Measurements from ENCODE around the gene BCL2L1.

The BCL2L1 gene

DNA sequence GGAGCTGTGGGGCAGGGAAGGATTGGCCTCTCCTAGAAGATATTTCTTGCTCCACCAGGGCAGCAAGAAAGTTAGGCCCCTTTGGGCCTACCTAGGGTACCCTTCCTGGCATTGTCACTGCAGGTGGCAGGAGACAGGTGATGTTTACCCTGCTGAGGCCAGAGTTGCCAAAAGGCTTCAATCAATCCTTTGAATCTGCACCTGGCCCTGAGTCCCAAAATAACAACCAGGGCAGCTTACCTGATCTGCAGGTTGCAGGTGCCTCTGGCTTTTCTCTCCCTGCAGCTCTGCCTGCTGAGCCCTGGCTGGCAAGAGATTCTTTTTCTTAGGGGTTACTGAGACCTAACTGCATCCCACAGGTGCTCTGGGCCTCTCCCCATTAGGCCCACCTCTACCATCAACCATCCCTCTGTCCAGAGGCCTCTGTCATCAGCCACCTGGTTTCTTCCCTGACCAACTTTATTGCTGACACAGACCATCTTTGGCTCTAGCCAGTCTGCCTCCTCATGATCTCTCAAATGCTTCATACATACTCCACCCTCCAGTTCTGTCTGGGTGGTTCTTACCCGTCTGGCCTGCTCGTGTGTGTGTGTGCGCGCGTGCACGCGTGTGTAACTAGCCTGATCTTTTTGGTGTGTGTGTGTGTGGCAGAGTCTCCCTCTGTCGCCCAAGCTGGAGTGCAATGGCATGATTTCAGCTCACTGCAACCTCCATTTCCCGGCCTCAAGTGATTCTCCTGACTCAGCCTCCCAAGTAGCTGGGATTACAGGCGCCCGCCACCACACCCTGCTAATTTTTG, 13.7 kb downstream of the BCL2L1 start:
- DNase-seq, result no peak

DNA sequence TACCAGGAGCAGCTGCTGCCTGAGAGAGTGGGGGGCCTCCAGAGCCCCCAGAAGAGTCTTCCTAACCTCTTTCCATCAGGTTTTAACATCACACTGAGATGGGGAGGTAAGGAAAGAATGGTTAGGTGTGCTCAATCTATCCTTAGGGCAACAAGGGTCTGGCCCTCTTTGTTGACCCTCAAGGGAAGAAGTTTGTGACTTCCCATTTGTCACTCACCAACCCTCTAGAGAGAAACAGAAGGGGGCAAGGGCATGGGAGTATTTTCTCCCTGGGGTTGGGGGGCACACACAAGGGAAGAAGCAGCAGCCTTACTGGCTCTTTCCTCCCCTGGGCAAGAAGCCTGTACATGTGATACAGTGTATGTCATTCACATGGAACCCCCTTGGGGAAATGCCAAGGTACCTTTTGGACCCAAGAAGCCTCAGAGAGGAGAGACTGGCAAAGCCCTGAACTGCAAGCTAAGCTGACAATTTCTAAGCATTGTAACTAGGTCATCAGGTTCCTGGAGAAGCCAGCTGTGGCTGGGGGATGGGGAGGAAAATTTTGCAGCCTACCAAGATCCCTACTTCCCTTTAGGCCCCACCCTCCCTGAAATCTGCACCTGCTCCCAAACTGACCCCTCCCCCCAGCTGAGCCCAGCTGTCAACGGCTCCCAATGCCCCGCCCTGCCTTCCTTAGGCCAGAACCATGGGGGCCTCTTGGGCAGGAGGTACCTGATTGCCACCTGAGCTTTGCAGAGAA, 14.5 kb downstream of the BCL2L1 start:
- peak; percentile 65 for DNase-seq

DNA sequence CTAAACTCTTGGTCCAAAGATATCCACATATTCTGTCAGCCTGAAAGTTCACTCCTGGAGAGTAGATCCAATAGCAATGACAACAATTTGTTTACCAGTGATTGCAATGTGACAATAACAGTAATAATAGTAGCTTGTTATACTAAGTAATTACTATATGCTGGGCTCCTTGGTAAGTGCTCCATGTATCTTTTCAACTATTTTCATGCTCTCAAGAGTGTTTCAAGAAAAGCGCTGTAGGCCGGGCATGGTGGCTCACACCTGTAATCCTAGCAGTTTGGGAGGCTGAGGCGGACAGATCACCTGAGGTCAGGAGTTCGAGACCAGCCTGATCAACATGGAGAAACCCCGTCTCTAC, 15.4 kb downstream of the BCL2L1 start:
- no peak for DNase-seq

DNA sequence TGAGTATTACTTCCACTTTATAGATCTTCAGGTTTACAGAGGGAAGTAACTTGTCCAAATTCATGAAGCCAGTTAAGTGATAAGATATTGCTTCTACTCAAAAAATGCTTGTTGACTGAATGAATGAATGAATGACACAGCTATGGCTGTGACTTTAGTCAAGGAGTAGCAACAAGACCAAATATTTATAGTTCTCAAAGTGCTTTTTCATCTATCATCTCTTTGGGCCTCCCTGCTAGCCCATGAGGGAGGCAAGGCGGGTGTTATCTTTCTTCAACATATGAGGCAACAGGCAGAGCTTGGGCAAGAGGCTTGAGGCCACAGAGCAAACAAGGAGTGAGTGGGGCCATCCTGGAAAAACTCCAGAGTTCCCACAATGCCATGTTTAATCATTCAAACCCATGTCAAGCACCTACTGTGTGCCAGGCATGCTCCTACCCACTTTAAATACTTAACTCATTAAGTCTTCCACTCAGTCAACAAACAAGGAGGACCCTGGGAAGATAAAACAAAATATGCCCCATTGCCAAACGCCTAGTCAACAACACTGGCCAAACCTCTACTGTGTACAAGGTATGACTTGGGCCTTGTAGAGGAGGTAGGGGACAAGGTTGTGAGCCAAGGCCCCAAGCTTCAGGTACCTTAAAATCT, 15.9 kb downstream of the BCL2L1 start:
- DNase-seq, result no peak

DNA sequence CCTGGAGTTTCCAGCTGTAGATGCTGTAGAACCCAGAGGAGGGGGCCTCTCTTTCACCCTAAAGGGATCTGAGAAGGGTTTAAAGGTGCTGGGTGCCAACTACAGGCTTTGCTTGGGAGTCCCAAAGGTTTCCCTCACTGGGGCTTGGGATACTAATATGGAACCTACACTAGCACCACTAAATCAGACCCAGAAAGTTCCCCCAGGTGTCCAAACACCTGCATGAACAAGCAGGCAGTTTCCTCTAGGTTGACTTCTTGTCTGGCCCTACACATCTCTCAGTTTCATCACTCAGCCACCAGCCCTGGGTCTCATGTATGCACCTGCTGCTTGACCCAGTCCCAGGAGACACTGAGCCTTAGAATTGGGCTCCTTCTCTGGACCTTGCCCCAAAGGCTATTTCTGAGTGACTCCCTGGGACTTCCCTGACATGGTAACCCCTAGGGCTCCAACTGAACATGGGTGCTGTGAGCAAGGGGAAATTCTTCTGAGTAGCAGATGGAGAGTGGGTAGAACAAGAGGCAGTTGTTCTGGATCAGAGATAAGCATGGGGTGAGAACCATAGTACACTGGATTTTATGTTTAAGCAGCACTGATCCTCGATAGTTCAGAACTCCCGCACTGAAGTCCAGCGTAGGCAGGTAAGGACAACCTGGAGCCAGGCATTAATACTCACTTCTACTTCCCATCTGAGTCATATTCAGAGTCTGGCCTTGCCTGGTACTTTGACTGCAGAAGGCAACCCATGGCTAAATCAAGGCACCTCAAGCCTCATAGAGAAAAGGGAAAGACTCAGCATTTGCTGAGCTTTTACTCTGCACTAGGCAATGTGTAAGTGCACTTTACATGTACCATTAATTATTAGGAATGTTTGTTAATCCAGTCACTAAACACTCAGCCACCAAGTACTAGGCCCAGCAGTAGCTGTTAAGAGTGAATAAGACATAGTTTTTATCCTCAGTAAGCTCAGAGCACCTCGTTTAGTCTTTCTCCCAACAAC, 16.8 kb downstream of the BCL2L1 start:
- DNase-seq, result no peak

DNA sequence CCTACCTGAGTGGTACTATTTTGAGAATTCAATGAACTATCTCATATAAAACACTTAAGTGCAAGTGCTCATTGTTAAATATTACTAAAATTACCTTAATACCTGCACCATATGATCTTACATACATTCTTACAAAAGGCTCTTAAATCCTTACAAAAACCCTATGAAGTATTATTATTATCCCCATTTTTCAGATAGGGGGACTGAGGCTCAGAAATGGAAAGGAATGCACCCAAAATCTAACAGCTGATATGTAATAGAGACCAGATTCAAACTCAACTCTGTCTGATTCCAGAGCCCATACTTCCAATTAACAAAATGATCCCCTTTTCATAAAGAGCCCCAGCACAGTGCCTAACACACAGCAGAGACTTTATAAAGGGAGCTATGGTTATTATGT, 17.5 kb downstream of the BCL2L1 start:
- no peak for DNase-seq

DNA sequence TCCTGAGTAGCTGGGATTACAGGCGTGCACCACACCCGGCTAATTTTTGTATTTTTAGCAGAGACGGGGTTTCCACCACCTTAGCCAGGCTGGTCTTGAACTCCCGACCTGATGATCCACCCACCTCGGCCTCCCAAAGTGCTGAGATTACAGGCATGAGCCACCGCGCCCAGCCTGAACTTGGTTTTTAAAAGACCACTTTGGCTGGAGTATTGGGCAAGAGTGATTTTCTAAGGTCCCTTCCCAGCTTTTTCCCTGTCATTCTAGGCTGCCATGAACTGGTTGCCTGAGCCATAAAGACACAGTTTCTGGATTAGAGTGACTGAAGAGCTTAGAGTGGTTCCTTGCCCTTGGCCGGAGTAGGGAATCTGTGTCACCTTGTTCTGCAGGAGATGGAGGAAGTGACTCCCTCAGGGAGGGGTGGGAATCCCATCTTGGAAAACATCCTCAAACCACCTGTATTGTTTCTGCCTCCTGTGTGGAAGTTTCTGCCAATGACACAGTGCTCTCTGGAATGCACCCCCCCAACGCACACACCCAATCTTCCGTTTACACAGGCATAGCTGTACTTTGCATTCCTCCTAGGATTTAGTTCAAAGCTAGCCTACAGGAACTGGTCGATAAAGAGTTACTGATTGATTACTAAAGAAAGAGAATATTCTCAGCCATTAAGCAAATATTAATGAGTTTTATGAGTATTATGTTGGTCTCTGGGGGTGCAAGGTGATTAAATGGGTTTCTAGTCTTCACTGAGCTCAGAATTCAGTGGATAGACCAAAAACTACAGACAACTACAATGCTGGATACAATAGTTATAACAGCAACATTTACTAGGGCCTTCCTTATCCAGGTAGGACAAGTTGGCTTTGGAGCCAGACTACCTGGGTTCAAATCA, 18.2 kb downstream of the BCL2L1 start:
- DNase-seq, result no peak

DNA sequence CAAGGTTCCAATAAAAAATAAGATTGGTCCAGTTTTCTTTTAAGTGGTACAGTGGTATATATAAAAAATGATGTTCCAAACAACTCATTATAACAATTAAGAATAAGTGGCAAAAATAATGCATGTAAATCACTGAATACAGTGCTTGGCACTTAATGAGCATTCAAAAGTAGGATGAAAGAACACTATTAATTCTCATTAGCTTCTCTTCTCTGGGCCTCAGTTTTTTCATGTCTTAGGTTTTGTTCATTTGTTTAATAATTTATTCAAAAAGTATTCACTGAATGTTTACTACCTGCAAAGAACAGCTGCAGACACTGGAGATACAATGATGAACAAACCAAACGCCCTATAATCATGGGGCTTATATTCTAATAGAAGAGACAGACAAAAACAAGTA, 21.1 kb downstream of the BCL2L1 start:
- DNase-seq, result no peak

DNA sequence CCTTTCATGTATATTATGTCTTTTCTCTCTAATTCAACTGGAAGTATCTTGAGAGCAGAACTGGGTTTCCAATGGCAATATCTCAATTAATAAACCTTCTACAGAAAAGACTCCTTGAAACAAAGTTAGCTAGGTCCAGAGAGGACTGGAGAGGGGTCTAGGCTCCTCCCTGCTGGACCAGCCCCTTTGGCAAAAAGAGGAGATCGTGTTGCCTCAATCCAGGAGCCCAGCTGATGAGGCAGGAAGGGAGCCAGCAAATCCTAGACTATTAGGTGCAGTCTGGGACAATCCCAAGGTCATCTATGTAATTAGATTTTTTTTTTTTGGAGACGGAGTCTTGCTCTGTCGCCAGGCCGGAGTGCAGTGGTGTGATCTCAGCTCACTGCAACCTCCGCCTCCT, 21.9 kb downstream of the BCL2L1 start:
- no peak for DNase-seq

DNA sequence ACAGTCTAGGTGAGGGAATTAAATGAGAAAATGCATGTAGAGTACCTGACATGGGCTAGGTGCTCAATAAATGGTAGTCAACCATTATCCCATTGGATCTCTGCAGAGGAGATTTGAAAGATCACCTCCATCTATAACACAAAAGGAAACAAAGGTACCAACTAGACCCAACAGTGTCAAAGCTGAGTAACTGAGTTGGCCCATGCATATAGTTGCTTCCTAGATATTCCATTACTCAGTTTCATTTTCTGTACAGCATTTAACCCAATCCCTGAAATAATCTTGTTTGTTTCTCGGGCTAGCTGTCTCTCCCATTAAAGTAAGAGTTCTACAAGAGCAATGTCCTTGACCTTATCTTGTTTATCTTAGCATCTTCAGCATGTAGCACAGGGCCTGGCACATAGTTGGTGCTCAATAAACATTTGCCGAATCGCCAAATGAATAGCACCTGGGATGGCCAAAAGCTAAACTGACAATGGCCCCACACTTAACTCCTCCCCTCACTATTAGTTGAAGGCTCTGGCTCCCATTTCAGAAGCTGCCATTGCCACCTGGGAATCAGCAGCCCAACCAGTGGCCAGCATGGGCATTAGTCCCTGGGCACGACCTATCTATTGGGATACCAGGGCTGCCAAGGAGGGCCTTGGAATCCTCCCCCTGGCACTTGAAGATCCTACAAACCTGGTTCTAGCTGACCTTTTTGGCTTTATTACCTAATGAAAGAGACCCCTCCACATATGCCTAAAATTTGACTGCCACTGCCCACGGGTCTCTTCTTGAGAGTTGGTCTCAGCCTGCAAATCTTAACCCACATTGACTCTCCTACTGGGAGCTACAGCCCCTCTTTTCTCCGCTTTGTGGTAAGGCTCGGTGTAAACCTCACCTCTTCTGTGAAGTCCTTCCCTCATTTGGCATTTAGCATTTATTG, 22.6 kb downstream of the BCL2L1 start:
- DNase-seq, result no peak

DNA sequence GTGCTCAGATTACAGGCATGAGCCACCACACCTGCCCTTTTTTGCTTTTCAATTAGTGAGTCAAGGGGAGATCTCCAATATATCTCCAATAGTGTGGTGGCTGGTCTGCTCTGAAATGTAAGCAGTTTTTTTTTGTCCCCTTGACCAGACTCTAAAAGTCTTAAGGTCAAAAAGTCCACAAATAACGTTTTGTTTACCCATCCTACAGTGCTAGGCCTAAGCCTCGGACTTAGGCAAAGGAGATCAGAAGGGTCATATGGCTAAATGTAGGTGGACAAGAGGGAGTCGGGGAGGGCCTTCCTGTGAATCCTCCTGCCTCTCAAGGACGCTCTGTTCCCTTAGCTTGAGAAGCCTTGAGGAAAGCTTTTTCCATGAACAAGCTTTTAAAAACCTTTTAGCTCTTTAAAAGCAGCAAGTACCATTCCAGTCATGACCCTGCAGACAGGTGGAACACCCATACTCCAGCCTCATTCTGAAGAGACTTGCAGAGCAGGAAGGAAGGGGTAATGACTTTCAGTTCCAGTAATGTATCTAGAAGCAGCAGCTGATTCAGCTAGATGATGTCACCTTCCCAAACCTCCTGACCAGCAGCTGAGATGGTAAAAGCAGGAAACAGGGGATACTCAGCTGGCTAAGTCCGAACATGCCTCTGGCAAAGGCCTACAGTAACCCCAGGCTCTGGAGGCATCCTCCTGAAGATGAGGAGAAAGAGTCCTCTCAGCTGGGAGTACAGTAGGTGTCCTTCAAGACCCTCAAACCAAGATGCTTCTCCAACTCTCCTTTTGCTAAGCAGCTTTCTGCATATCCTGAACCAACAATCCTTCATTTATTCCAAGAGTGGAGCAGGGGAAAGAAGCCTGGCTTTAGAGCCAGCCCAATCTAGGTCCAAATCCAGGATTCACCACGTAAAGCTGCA, 23.6 kb downstream of the BCL2L1 start:
- peak; percentile 9 for DNase-seq

DNA sequence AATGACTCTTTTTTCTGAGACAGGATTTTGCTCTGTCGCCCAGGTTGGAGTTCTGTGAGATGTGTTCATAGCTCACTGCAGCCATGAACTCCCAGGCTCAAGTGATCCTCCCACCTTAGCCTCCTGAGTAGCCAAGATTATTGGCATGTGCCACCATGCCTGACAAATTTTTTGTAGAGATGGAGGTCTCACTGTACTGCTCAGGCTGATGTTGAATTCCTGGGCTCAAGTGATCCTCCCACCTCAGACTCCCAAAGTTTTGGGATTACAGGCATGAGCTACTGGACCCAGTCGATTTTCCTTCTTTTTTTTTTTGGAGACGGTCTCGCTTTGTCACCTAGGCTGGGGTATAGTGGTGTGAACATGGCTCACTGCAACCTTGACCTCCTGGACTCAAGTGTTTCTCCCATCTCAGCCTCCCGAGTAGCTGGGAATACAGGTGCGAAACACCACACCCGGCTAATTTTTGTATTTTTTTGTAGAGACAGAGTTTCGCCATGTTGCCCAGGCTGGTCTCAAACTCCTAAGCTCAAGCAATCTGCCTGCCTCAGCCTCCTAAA, 24.3 kb downstream of the BCL2L1 start:
- DNase-seq, result no peak

DNA sequence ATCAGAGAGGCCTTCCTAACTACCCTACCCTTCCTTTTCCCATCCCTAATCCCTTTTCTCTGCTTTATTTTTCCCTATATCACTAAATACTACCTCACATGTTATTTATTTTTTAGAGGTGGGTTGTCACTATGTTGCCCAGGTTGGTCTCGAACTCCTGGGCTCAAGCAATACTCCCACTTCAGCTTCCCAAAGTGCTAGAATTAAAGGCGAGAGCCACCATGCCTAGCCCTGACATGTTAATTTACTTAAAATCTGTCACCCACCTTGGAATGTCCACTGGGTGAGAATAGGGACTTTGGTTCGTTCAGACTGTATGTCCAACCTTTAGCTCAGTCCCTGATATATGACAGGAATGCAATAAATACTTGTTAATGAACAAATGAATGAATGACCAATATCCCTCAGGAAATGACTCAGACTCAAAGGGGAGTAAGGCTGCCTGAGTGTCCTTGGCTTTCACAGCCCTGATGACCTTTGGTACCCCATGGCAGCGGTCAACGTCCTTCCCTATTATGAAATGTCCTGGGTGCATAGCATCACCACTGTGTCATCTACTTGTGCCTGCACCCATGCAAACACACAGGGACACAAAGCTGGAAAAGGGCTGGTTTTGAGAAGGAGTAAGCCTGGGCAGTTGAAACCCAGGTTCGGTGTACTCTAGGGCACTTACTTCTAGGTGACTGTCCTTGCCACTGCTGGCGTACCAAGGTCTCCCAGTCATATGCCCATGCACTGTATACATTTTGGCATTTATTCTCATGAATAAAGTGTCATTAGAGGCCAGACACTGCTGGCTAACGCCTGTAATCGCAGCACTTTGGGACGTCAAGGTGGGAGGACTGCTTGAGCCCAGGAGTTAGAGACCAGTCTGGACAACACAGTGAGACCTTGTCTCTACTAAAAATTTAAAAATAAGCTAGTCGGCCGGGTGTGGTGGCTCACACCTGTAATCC, 26.5 kb downstream of the BCL2L1 start:
- no peak for DNase-seq

DNA sequence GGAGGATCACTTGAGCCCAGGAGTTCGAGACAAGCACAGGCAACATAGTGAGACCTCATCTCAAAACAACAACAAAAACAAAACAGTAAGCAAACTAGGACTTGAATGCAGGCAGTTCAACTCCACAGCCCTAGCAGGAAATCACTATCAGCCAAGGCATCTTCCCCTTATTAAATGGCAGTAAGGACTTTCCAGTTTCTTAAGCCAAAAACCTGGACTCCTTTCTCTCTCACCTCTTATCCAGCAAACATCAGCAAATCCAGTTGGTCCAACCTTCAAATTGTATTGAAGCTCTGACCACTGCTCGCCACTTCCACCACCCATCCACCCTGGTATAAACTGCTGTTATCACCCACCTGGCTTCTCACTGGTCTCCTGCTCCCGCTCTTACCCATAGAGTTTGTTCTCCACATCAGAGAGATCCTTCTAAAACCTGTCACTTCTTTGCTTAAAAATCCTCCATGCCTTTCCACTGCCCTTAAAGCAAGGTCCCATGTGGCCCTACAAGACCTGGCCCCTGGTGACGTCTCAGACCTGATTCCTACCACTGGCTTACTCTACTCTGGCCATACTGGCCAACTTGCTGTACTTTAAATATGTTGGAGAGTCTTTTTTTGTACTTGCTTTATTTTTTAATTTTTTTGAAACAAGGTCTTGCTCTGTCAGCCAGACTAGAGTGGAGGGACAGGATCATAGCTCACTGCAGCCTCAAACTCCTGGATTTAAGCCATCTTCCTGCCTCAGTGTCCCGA, 27.6 kb downstream of the BCL2L1 start:
- no peak for DNase-seq

DNA sequence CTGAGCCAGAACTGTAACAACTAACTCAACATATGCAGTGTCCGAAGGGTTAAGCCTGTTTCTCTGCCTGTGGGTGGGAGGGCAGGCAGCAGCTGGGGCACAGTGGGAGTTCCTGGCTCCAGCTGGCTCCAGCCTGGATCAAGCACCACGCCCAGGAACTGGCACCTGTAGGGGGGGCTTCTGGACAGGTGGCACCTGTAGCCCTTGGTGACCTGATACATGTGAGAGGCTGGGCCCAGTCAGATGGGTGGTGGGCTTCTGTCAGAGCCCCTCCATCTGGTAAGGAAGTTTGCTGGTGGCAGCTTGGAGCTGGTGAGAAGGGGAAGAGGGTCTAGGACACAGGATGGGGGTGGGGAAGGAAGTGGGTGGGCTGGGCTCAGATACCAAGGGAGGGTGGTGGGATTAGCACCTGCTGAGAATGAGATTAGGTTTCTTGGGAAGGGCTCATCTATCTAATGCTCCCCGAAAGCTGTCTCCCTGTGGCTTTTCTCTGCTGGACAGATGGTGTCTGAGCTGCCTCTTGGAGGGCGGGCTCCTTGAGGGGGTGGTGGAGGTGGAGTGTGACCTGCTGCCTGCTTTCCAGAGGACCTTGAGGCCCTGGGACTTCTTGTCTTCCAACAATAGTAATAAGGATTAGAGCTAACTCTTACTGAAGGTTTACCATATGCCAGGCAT, 28.5 kb downstream of the BCL2L1 start:
- peak; percentile 92 for DNase-seq

DNA sequence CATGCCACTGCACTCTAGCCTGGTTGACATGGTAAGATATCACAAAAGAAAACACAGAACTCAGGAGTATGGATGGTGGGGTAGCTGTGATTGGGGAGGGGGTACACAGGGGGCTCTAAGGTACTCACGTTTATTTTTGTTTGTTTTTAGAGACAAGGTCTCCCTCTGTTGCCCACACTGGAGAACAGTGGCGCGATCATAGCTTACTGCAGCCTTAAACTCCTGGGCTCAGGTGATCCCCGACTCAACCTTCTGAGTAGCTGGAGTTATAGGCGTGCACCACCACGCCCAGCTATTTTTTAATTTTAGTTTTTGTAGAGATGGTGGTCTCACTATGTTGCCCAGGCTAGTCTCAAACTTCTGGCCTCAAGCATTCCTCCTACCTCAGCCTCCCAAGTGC, 29.3 kb downstream of the BCL2L1 start:
- no peak for DNase-seq
